Amygdala (tissue), 56 donors: ENCODE results near the gene CENPA.
"Not testable (repeated sequence)": the region's sequence is repeated elsewhere in the genome, so short reads cannot be mapped to it uniquely, and the experiment has no call there.

ENCODE experiments used
- DNase-seq, 56 donors: peaks; one replicate each; lab custom pipeline; 2025; lab: John Stamatoyannopoulos, UW

CENPA gene

DNA sequence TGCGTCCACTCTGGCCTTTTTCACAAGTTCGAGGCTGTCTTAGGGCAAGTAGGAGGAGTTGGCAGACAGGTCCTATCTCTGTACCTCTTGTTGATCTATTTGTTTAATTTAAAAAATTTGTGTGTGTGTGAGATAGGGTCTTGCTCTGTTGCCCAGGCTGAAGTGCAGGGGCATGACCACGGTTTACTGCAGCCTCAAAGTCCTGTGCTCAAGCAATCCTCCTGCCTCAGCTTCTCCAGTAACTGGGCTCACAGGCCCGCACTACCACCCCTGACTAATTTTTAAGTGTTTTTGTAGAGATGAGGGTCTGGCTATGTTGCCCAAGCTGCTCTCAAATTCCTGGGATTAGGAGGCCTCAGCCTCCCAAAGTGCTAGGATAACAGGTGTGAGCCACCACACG is 26.0 kb upstream of the CENPA start:
- DNase-seq: no peak

- DNase-seq: not testable (repeated sequence)
Measured at GRCh38 chr2:26760991-26761390, 24.9 kb upstream of the CENPA start.

- DNase-seq: no peak
Measured at GRCh38 chr2:26763019-26763418, 22.8 kb upstream of the CENPA start.

GRCh38 chr2:26764078-26764887 is 21.6 kb upstream of the CENPA start, which contains the start of gene SLC35F6:
SLC35F6 (plus strand) TSS chr2:26764284; CDS start chr2:26764350, 66 bp downstream.
- DNase-seq: peak; percentile 15 to 87 (median 66)

- DNase-seq: no peak
Measured at GRCh38 chr2:26764906-26765305, 20.9 kb upstream of the CENPA start.

GRCh38 chr2:26765475-26766200 is 20.2 kb upstream of the CENPA start:
- DNase-seq: peak in 1 of 56 donors; percentile 7

DNA sequence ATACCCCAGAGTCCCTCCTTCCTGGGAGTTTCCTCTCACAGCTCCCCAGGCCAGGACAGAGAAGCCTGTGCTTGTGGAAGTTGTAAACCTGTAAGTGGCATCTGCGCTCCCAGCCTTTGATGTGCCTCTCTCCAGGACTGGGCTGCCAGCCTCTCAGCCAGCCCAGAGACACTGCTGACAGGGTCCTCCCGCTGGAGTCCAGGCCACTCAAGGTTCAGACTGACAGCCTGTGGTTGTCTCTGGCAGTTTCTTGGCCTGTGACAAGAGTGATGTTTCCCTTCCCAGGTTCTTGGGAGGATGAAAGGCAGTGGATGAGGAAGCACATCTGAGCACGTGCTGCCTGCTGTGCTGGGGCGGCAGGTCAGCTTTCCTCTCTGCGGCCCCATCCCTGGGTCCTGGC is 18.7 kb upstream of the CENPA start:
- no peak for DNase-seq

GRCh38 chr2:26767894-26768487 is 17.9 kb upstream of the CENPA start:
- no peak for DNase-seq

DNA sequence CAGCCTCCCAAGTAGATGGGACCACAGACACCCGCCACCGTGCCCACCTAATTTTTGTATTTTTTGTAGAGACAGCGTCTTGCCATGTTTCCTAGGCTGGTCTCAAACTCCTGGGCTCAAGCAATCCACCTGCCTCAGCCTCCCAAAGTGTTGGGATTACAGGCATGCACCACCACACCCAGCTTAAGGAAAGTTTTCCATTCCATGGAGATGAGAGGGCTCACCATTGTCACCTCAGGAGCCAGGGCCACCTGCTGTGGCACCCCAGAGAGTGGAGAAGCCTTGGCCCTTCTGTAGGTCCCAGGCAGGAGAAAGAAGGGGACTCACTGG is 17.1 kb upstream of the CENPA start:
- no peak for DNase-seq

- DNase-seq: peak in 47 of 56 donors; percentile 17 to 76 (median 47)
Measured at GRCh38 chr2:26769089-26769761, 16.6 kb upstream of the CENPA start.

DNA sequence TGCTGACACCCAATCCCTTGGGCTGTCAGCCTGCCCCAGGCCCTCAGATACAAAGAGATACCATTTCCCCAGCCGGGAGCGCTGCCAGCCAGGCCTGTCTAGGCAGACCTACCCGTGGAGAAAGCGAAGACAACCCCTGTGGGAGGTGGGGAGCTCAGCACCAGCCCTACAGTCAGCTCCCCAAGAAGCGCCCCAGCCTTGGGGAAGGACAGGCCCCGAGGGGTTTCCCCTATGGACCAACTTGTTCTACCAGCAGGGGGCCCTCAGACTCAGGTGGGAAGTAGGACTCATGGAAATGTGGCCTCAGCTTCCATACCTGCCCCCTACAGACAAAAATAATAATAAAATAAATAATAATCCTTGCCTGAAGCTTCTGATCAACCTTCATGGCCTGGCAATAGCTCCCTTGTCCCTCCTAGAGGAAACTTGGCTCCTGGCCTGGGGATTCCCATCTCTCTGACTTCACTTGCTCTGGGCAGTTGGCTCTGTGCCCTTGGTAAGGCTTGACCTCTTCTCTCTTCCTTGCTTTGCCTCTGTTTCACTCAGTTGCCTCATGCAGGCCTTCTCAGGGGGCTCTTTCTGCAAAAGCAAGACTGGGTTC is 14.8 kb upstream of the CENPA start:
- DNase-seq: peak in 41 of 56 donors; percentile 5 to 89 (median 45)

- peak in 47 of 56 donors; percentile 15 to 89 (median 60) for DNase-seq
Measured at GRCh38 chr2:26772064-26773001, 13.5 kb upstream of the CENPA start.

DNA sequence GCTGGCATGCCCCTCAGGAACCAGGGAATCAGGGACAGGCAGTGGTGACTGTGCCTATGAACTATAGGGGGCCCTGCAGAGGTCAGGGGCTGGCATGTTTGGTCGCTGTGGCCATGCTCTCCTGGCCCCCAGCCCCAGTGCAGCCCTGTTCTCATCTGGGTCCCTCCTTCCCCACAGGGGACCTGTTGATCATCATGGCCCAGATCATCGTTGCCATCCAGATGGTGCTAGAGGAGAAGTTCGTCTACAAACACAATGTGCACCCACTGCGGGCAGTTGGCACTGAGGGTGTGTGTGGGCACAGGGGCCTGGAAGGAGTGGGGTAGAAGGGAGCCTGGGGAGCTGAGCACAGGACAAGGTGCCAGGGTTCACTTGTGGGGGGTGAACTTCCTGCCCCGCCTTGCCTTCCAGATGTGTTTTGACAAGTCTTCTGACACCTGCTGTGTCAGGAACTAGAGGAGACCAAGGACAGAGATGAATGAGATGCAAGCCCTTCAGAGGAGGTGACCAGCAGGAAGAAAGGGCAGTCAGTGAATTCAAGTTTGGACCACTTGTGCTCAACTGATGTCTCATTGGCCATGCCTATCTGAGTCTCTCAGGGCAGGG is 9.6 kb upstream of the CENPA start:
- no peak for DNase-seq

GRCh38 chr2:26778098-26778497 is 7.8 kb upstream of the CENPA start:
- peak in 1 of 56 donors; percentile 23 for DNase-seq

GRCh38 chr2:26778507-26778906 is 7.3 kb upstream of the CENPA start:
- no peak for DNase-seq

DNA sequence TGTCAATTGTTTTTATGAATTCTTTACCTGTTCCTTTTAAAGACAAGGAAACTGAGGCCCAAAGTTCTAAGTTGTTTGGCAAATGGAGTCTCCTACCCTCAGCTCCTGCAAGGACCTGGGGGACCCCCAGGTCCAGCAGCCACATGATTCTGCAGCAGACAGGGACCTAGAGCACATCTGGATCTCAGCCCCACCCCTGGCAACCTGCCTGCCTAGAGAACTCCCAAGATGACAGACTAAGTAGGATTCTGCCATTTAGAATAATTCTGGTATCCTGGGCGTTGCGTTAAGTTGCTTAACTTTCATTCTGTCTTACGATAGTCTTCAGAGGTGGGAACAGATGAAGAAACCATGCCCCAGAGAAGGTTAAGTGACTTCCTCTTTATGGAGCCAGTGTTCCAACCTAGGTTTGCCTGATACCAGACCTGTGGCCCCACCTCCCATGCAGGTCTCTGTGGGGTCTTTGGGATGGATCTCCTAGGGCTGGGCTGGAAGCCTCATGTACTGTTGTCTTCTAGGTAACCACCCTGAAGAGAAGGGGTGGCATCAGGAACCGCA is 5.6 kb upstream of the CENPA start:
- no peak for DNase-seq

- no peak for DNase-seq
Measured at GRCh38 chr2:26782876-26783704, 2.8 kb upstream of the CENPA start.
